CD4-positive, alpha-beta memory T cell (primary cell): ENCODE results near the gene TMEM259. TPM values are rescaled to one million over a fixed set of nuclear protein-coding genes. Genes with fewer than 3 reads are reported as not detected.
A peak's percentile ranks its signal among the peaks of the same experiment; 100 is the strongest.

ENCODE experiments used
- CTCF ChIA-PET: fragments of 350-600 bp; sonication (Branson Sonifier 250); formaldehyde crosslinking; loops from one replicate; lab custom pipeline; 2021; ENCODE audit warnings: inconsistent platforms; ENCODE audit not compliant: partially characterized antibody; lab: Charles Lee
- POLR2A ChIA-PET: fragments of 350-600 bp; sonication (Branson Sonifier 250); formaldehyde crosslinking; loops from one replicate; lab custom pipeline; 2021; ENCODE audit not compliant: partially characterized antibody; lab: Charles Lee
- DNase-seq, 5 donors: peaks; one replicate each; pipeline versions ENCODE4 v3.0.0 to v3.0.0-alpha.2; 2020 to 2022; ENCODE audit warnings: mixed read lengths in 1 of 5
- H3K27ac ChIP-seq: one replicate; pipeline ENCODE4 v1.7.0; 2013; ENCODE audit warnings: low read depth, low read length
- H3K27me3 ChIP-seq: 2 replicates; pipeline ENCODE4 v1.7.0; 2013; ENCODE audit warnings: mild to moderate bottlenecking, low read length, moderate library complexity; ENCODE audit not compliant: insufficient read depth
- H3K36me3 ChIP-seq: 2 replicates; pipeline ENCODE4 v1.7.0; 2013; ENCODE audit warnings: mild to moderate bottlenecking, low read length, moderate library complexity; ENCODE audit not compliant: insufficient read depth
- H3K4me1 ChIP-seq: 2 replicates; pipeline ENCODE4 v1.7.0; 2013; ENCODE audit warnings: mild to moderate bottlenecking, low read length, moderate library complexity; ENCODE audit not compliant: insufficient read depth
- H3K4me3 ChIP-seq, 2 donors: one replicate each; pipeline ENCODE4 v1.7.0; 2013; ENCODE audit warnings: low read length in 2 of 2, mild to moderate bottlenecking in 1 of 2
- H3K9me3 ChIP-seq, 2 donors: one replicate each; pipeline ENCODE4 v1.7.0; 2013; ENCODE audit warnings: low read length in 2 of 2, control low read depth in 1 of 2; ENCODE audit not compliant: control insufficient read depth in 1 of 2
- H3K27ac Mint-ChIP-seq, 7 donors: one replicate each; pipeline ENCODE4 v1.8.0; 2020 to 2021; ENCODE audit warnings: mixed read lengths in 7 of 7, mild to moderate bottlenecking in 6 of 7, inconsistent platforms in 3 of 7, moderate library complexity in 3 of 7
- H3K27me3 Mint-ChIP-seq, 2 donors: one replicate each; pipeline ENCODE4 v1.8.0; 2020 to 2021; ENCODE audit warnings: mixed read lengths in 2 of 2
- H3K36me3 Mint-ChIP-seq, 2 donors: one replicate each; pipeline ENCODE4 v1.8.0; 2020 to 2021; ENCODE audit warnings: mixed read lengths in 2 of 2, inconsistent platforms in 1 of 2, mild to moderate bottlenecking in 1 of 2
- H3K4me1 Mint-ChIP-seq, 4 donors: one replicate each; pipeline ENCODE4 v1.8.0; 2020 to 2021; ENCODE audit warnings: mixed read lengths in 4 of 4, mild to moderate bottlenecking in 1 of 4
- H3K4me3 Mint-ChIP-seq, 8 donors: one replicate each; pipeline ENCODE4 v1.8.0; 2020 to 2021; ENCODE audit warnings: mixed read lengths in 8 of 8, mild to moderate bottlenecking in 7 of 8, moderate library complexity in 6 of 8, inconsistent platforms in 3 of 8
- H3K9me3 Mint-ChIP-seq, 8 donors: one replicate each; pipeline ENCODE4 v1.8.0; 2020 to 2021; ENCODE audit warnings: mixed read lengths in 8 of 8, mild to moderate bottlenecking in 5 of 8, inconsistent platforms in 3 of 8, moderate library complexity in 1 of 8
- intact Hi-C: fragments of 100-400 bp; cut with micrococcal nuclease; formaldehyde crosslinking; loops from one replicate; pipeline ENCODE4 v1.15.1; 2023
- polyA plus RNA-seq, 2 donors: library from polyadenylated mRNA; unstranded; fragments of 300-500 nt; fragmentation: Illumina TruSeq; gene quantifications; one replicate each; pipeline ENCODE4 v1.2.3, GENCODE V29; 2021
- total RNA-seq, 2 experiments: library from RNA; stranded (reverse); gene quantifications; one replicate each; pipeline ENCODE4 v1.2.3, GENCODE V29; 2021

The TMEM259 gene
- total and polyA plus RNA-seq, 4 experiments from 2014 or later = 40.5 to 329 (median 196) TPM

- no peak overlapping the region for H3K27ac ChIP-seq
- intact Hi-C loops = no loop called here
- no peaks in the 10 kb centered on the region for H3K27me3 ChIP-seq
- no peaks in the 10 kb centered on the region for H3K9me3 ChIP-seq
- H3K27ac Mint-ChIP-seq = no peak overlapping the region
- no peaks in the 10 kb centered on the region for H3K27me3 Mint-ChIP-seq
- no peak overlapping the region for H3K4me3 ChIP-seq
- H3K36me3 Mint-ChIP-seq = peaks cover 14% of the 10 kb centered on the region in 2 donors
- DNase-seq = peak in 1 of 5 donors; percentile 5
- ChIA-PET POLR2A (no interaction called here), CTCF (no interaction called here)
- H3K4me1 Mint-ChIP-seq = peaks cover 0 to 5% (median 2%) of the 10 kb centered on the region in 4 donors
- H3K36me3 ChIP-seq = peaks cover 3% of the 10 kb centered on the region
- H3K4me1 ChIP-seq = no peaks in the 10 kb centered on the region
- no peak overlapping the region for H3K4me3 Mint-ChIP-seq
- peaks cover 0 to 2% (median 0%) of the 10 kb centered on the region in 8 donors for H3K9me3 Mint-ChIP-seq
Measured at GRCh38 chr19:963486-963951, 57.4 kb downstream of the TMEM259 start.

- H3K9me3 Mint-ChIP-seq = peaks cover 0 to 2% (median 0%) of the 10 kb centered on the region in 8 donors
- peak overlapping the region in 1 of 7 donors; percentile 47 for H3K27ac Mint-ChIP-seq
- Histone ChIP-seq H3K27me3 (no peaks in the 10 kb centered on the region), H3K9me3 (no peaks in the 10 kb centered on the region), H3K36me3 (no peaks in the 10 kb centered on the region), H3K27ac (no peak overlapping the region), H3K4me1 (no peaks in the 10 kb centered on the region), H3K4me3 (no peak overlapping the region)
- peak in 1 of 5 donors; percentile 26 for DNase-seq
- no peak overlapping the region for H3K4me3 Mint-ChIP-seq
- ChIA-PET POLR2A (no interaction called here), CTCF (no interaction called here)
- intact Hi-C loops = no loop called here
- no peaks in the 10 kb centered on the region for H3K27me3 Mint-ChIP-seq
- peaks cover 9% of the 10 kb centered on the region in 2 donors for H3K36me3 Mint-ChIP-seq
- peaks cover 0 to 5% (median 2%) of the 10 kb centered on the region in 4 donors for H3K4me1 Mint-ChIP-seq
Measured at GRCh38 chr19:962683-963400, 58.1 kb downstream of the TMEM259 start.

GRCh38 chr19:961866-962620 lies 58.9 kb downstream of the TMEM259 start:
- DNase-seq = peak in 1 of 5 donors; percentile 13
- Histone ChIP-seq H3K9me3 (no peaks in the 10 kb centered on the region), H3K27ac (no peak overlapping the region), H3K4me1 (no peaks in the 10 kb centered on the region), H3K4me3 (no peak overlapping the region), H3K36me3 (no peaks in the 10 kb centered on the region), H3K27me3 (no peaks in the 10 kb centered on the region)
- peak overlapping the region in 3 of 7 donors; percentile 47 to 79 (median 53) for H3K27ac Mint-ChIP-seq
- peaks cover 0 to 5% (median 2%) of the 10 kb centered on the region in 4 donors for H3K4me1 Mint-ChIP-seq
- CTCF ChIA-PET = no interaction called here
- POLR2A ChIA-PET = interaction anchor here (0.6 kb wide), 1 partner anchor 222 kb away, joined by 3 read pairs; no protein-coding TSS in a partner anchor
- peaks cover 5% of the 10 kb centered on the region in 2 donors for H3K36me3 Mint-ChIP-seq
- peaks cover 0 to 2% (median 0%) of the 10 kb centered on the region in 8 donors for H3K9me3 Mint-ChIP-seq
- H3K4me3 Mint-ChIP-seq = no peak overlapping the region
- H3K27me3 Mint-ChIP-seq = no peaks in the 10 kb centered on the region
- intact Hi-C loops = no loop called here

GRCh38 chr19:960601-960938 lies 60.4 kb downstream of the TMEM259 start:
- intact Hi-C loops = no loop called here
- CTCF ChIA-PET = no interaction called here

GRCh38 chr19:960020-960419 lies 60.9 kb downstream of the TMEM259 start:
- Histone ChIP-seq H3K4me1 (no peaks in the 10 kb centered on the region), H3K4me3 (no peak overlapping the region), H3K27me3 (no peaks in the 10 kb centered on the region), H3K9me3 (no peaks in the 10 kb centered on the region), H3K27ac (no peak overlapping the region), H3K36me3 (no peaks in the 10 kb centered on the region)
- ChIA-PET CTCF (no interaction called here), POLR2A (interaction anchor here (0.6 kb wide), 1 partner anchor 66 kb away, joined by 3 read pairs; no protein-coding TSS in a partner anchor)
- Mint-ChIP-seq H3K9me3 (peaks cover 0 to under 1% (median 0%) of the 10 kb centered on the region in 8 donors), H3K4me1 (peaks cover 0 to 2% (median under 1%) of the 10 kb centered on the region in 4 donors), H3K27me3 (no peaks in the 10 kb centered on the region), H3K27ac (no peak overlapping the region), H3K36me3 (peaks cover under 1 to 1% of the 10 kb centered on the region in 2 donors), H3K4me3 (no peak overlapping the region)
- intact Hi-C loops = no loop called here
- peak in 1 of 5 donors; percentile 5 for DNase-seq

More at GRCh38 chr19:960601-960938, 60.4 kb downstream of the TMEM259 start:
- POLR2A ChIA-PET = no interaction called here
- H3K4me1 ChIP-seq = no peaks in the 10 kb centered on the region
- Mint-ChIP-seq H3K9me3 (peaks cover 0 to 2% (median 0%) of the 10 kb centered on the region in 8 donors), H3K27me3 (no peaks in the 10 kb centered on the region), H3K36me3 (peaks cover 3 to 5% of the 10 kb centered on the region in 2 donors), H3K27ac (no peak overlapping the region), H3K4me3 (no peak overlapping the region), H3K4me1 (peaks cover 0 to 5% (median 2%) of the 10 kb centered on the region in 4 donors)
- no peak overlapping the region for H3K4me3 ChIP-seq
- no peaks in the 10 kb centered on the region for H3K27me3 ChIP-seq
- H3K9me3 ChIP-seq = no peaks in the 10 kb centered on the region
- H3K27ac ChIP-seq = no peak overlapping the region
- DNase-seq = peak in 1 of 5 donors; percentile 27
- no peaks in the 10 kb centered on the region for H3K36me3 ChIP-seq

Other genes with a start within 250 kb of the TMEM259 start
- 100 to 1,000 TPM; 315 TPM for gene PTBP1, start 223.7 kb downstream of the TMEM259 start, total RNA-seq
- gene PTBP1, start 223.7 kb downstream of the TMEM259 start, polyA plus RNA-seq = 100 to 1,000 TPM in 1 of 2 donors, 10 to 100 TPM in 1; 67.7 to 177 TPM
- gene PLPPR3, start 199.2 kb downstream of the TMEM259 start, total RNA-seq = not detected
- not detected for gene PLPPR3, start 199.2 kb downstream of the TMEM259 start, polyA plus RNA-seq
- not detected for gene AZU1, start 193.3 kb downstream of the TMEM259 start, total RNA-seq
- gene AZU1, start 193.3 kb downstream of the TMEM259 start, polyA plus RNA-seq = not detected
- gene PRTN3, start 180.1 kb downstream of the TMEM259 start, total RNA-seq = not detected
- not detected for gene PRTN3, start 180.1 kb downstream of the TMEM259 start, polyA plus RNA-seq
- not detected for gene ELANE, start 168.8 kb downstream of the TMEM259 start, total RNA-seq
- not detected for gene ELANE, start 168.8 kb downstream of the TMEM259 start, polyA plus RNA-seq
- gene CFD, start 161.5 kb downstream of the TMEM259 start, total RNA-seq = 1 to 10 TPM in 1 of 2 experiments, under 1 TPM in 1; 0.91 to 1.1 TPM
- 1 to 10 TPM in 1 of 2 donors, not detected in 1; 4.8 TPM for gene CFD, start 161.5 kb downstream of the TMEM259 start, polyA plus RNA-seq
- 10 to 100 TPM; 68.3 to 71.7 TPM for gene MED16, start 127.9 kb downstream of the TMEM259 start, total RNA-seq
- gene MED16, start 127.9 kb downstream of the TMEM259 start, polyA plus RNA-seq = 100 to 1,000 TPM in 1 of 2 donors, 10 to 100 TPM in 1; 48.6 to 125 TPM
- not detected for gene RNU6-9, start 127.6 kb downstream of the TMEM259 start, total RNA-seq
- not detected for gene RNU6-9, start 127.6 kb downstream of the TMEM259 start, polyA plus RNA-seq
- 100 to 1,000 TPM; 153 to 160 TPM for gene R3HDM4, start 107.9 kb downstream of the TMEM259 start, total RNA-seq
- 100 to 1,000 TPM; 203 to 230 TPM for gene R3HDM4, start 107.9 kb downstream of the TMEM259 start, polyA plus RNA-seq
- gene KISS1R, start 103.8 kb downstream of the TMEM259 start, total RNA-seq = 1 to 10 TPM in 1 of 2 experiments, under 1 TPM in 1; 0.79 to 1.2 TPM
- under 1 TPM; 0.59 TPM for gene KISS1R, start 103.8 kb downstream of the TMEM259 start, polyA plus RNA-seq
- 1 to 10 TPM; 9.2 to 9.6 TPM for gene ARID3A, start 95.1 kb downstream of the TMEM259 start, total RNA-seq
- gene ARID3A, start 95.1 kb downstream of the TMEM259 start, polyA plus RNA-seq = 1 to 10 TPM in 1 of 2 donors, under 1 TPM in 1; 0.27 to 1.1 TPM
- 10 to 100 TPM; 53.9 to 60.3 TPM for gene WDR18, start 36.8 kb downstream of the TMEM259 start, total RNA-seq
- 10 to 100 TPM; 44.3 to 79.7 TPM for gene WDR18, start 36.8 kb downstream of the TMEM259 start, polyA plus RNA-seq
- gene GRIN3B, start 20.7 kb downstream of the TMEM259 start, total RNA-seq = not detected
- not detected for gene GRIN3B, start 20.7 kb downstream of the TMEM259 start, polyA plus RNA-seq
- gene RNU6-2, start 399 bp upstream of the TMEM259 start, total RNA-seq = not detected
- not detected for gene RNU6-2, start 399 bp upstream of the TMEM259 start, polyA plus RNA-seq
- 100 to 1,000 TPM; 263 to 266 TPM for gene CNN2, start 5.5 kb upstream of the TMEM259 start, total RNA-seq
- gene CNN2, start 5.5 kb upstream of the TMEM259 start, polyA plus RNA-seq = 100 to 1,000 TPM; 444 to 632 TPM
- gene ABCA7, start 19.0 kb upstream of the TMEM259 start, total RNA-seq = 100 to 1,000 TPM; 313 to 319 TPM
- gene ABCA7, start 19.0 kb upstream of the TMEM259 start, polyA plus RNA-seq = 10 to 100 TPM; 10.7 to 11.2 TPM
- 100 to 1,000 TPM; 834 to 836 TPM for gene ARHGAP45, start 46.0 kb upstream of the TMEM259 start, total RNA-seq
- gene ARHGAP45, start 46.0 kb upstream of the TMEM259 start, polyA plus RNA-seq = 100 to 1,000 TPM; 222 to 501 TPM
- 10 to 100 TPM; 76.0 to 80.0 TPM for gene POLR2E, start 74.3 kb upstream of the TMEM259 start, total RNA-seq
- gene POLR2E, start 74.3 kb upstream of the TMEM259 start, polyA plus RNA-seq = 100 to 1,000 TPM; 167 to 197 TPM
- 100 to 1,000 TPM; 210 to 220 TPM for gene GPX4, start 82.9 kb upstream of the TMEM259 start, total RNA-seq
- 100 to 1,000 TPM; 399 to 406 TPM for gene GPX4, start 82.9 kb upstream of the TMEM259 start, polyA plus RNA-seq
- 10 to 100 TPM; 92.6 to 98.6 TPM for gene SBNO2, start 153.1 kb upstream of the TMEM259 start, total RNA-seq
- 1 to 10 TPM in 1 of 2 donors, under 1 TPM in 1; 0.37 to 3.5 TPM for gene SBNO2, start 153.1 kb upstream of the TMEM259 start, polyA plus RNA-seq
- gene STK11, start 184.7 kb upstream of the TMEM259 start, total RNA-seq = 100 to 1,000 TPM; 112 to 114 TPM
- gene STK11, start 184.7 kb upstream of the TMEM259 start, polyA plus RNA-seq = 10 to 100 TPM; 11.0 to 43.5 TPM
- gene CBARP, start 216.9 kb upstream of the TMEM259 start, total RNA-seq = not detected
- gene CBARP, start 216.9 kb upstream of the TMEM259 start, polyA plus RNA-seq = not detected
- gene ATP5F1D, start 220.6 kb upstream of the TMEM259 start, total RNA-seq = 100 to 1,000 TPM; 105 to 108 TPM
- 100 to 1,000 TPM; 133 to 243 TPM for gene ATP5F1D, start 220.6 kb upstream of the TMEM259 start, polyA plus RNA-seq
- 10 to 100 TPM; 30.3 to 34.0 TPM for gene MIDN, start 227.5 kb upstream of the TMEM259 start, total RNA-seq
- gene MIDN, start 227.5 kb upstream of the TMEM259 start, polyA plus RNA-seq = 1 to 10 TPM in 1 of 2 donors, under 1 TPM in 1; 0.75 to 6.1 TPM
- 100 to 1,000 TPM; 574 to 638 TPM for gene CIRBP, start 248.2 kb upstream of the TMEM259 start, total RNA-seq
- gene CIRBP, start 248.2 kb upstream of the TMEM259 start, polyA plus RNA-seq = 100 to 1,000 TPM; 160 to 257 TPM